COR-L47 (cell line): Measurements from ENCODE around the gene VPS26B.
"Not testable (repeated sequence)": the region's sequence is repeated elsewhere in the genome, so short reads cannot be mapped to it uniquely, and the experiment has no call there.

ENCODE experiments used
- DNase-seq: peaks from one replicate; lab custom pipeline; 2025; lab: John Stamatoyannopoulos, UW

VPS26B gene

GRCh38 chr11:134223836-134224709 is at the start of gene VPS26B, which contains the start of gene NCAPD3:
Gene VPS26B (plus strand): TSS chr11:134224671. CDS start chr11:134225123, 452 bp downstream.
Gene NCAPD3 (minus strand): TSS chr11:134223967. CDS start chr11:134223926, 41 bp downstream.
- peak; percentile 97 for DNase-seq

GRCh38 chr11:134176284-134176683 is 48.2 kb upstream of the VPS26B start:
- DNase-seq = no peak

- no peak for DNase-seq
Observed at GRCh38 chr11:134178032-134178674, 46.3 kb upstream of the VPS26B start.

- no peak for DNase-seq
Observed at GRCh38 chr11:134181707-134182106, 42.8 kb upstream of the VPS26B start.

GRCh38 chr11:134188092-134188491 is 36.4 kb upstream of the VPS26B start:
- DNase-seq = not testable (repeated sequence)

- no peak for DNase-seq
Observed at GRCh38 chr11:134196756-134197155, 27.7 kb upstream of the VPS26B start.

GRCh38 chr11:134199531-134199930 is 24.9 kb upstream of the VPS26B start:
- no peak for DNase-seq

GRCh38 chr11:134200688-134201087 is 23.8 kb upstream of the VPS26B start:
- no peak for DNase-seq

- DNase-seq = no peak
Observed at GRCh38 chr11:134202661-134203060, 21.8 kb upstream of the VPS26B start.

- DNase-seq = no peak
Observed at GRCh38 chr11:134205729-134206128, 18.7 kb upstream of the VPS26B start.

GRCh38 chr11:134206185-134206584 is 18.3 kb upstream of the VPS26B start:
- no peak for DNase-seq

GRCh38 chr11:134207538-134208239 is 16.8 kb upstream of the VPS26B start:
- peak; percentile 33 for DNase-seq

- no peak for DNase-seq
Observed at GRCh38 chr11:134215836-134216235, 8.6 kb upstream of the VPS26B start.

- DNase-seq = no peak
Observed at GRCh38 chr11:134216816-134217215, 7.7 kb upstream of the VPS26B start.

GRCh38 chr11:134223121-134223520 is 1.4 kb upstream of the VPS26B start:
- DNase-seq = no peak

- peak; percentile 92 for DNase-seq
Observed at GRCh38 chr11:134224710-134225664, 516 bp downstream of the VPS26B start.

- DNase-seq = no peak
Observed at GRCh38 chr11:134226806-134227325, 2.4 kb downstream of the VPS26B start.

- DNase-seq = no peak
Observed at GRCh38 chr11:134228625-134229024, 4.2 kb downstream of the VPS26B start.

GRCh38 chr11:134229126-134229790 is 4.8 kb downstream of the VPS26B start:
- DNase-seq = no peak

- DNase-seq = no peak
Observed at GRCh38 chr11:134230339-134230738, 5.9 kb downstream of the VPS26B start.
